Motor neuron (in vitro differentiated cells): ENCODE results near the gene CD8B2. TPM values are rescaled to one million over a fixed set of nuclear protein-coding genes. Genes with fewer than 3 reads are reported as not detected.
"Not testable (repeated sequence)": the region's sequence is repeated elsewhere in the genome, so short reads cannot be mapped to it uniquely, and the experiment has no call there.

Experiments
- ATAC-seq, 8 experiments: fragments of 200-7000 bp; cut with Tn5 transposase; replicated peaks in 6 of 8; 2 replicates each; pipeline ENCODE4 v1.8.0; 2021; ENCODE audit warnings: mild to moderate bottlenecking in 8 of 8, moderate library complexity in 8 of 8
- H3K27ac ChIP-seq, 2 donors: fragments of 250-450 bp; sonication (Bioruptor Pico); 2 replicates each; pipeline ENCODE4 v1.9.0; 2021; ENCODE audit warnings: antibody characterized with exemption in 2 of 2, mild to moderate bottlenecking in 2 of 2, moderate library complexity in 1 of 2
- H3K4me1 ChIP-seq, 2 donors: fragments of 250-450 bp; sonication (Bioruptor Pico); replicated peaks in 1 of 2; 2 replicates each; pipeline ENCODE4 v1.6.1; 2021; ENCODE audit warnings: antibody characterized with exemption in 2 of 2, mild to moderate bottlenecking in 2 of 2, moderate library complexity in 1 of 2
- H3K4me3 ChIP-seq, 5 donors: fragments of 250-450 bp; sonication (Bioruptor Pico); 2 replicates each; pipeline ENCODE4 v1.9.0; 2021; ENCODE audit warnings: antibody characterized with exemption in 5 of 5, mild to moderate bottlenecking in 5 of 5, moderate library complexity in 4 of 5
- WGBS, 10 experiments: fragments of 450-650 bp; shearing (Covaris generic); methylation state at CpG; one replicate each; pipeline ENCODE4 v1.0.0; 2022; 5-methylcytosine and 5-hydroxymethylcytosine counted together
- in situ Hi-C, 9 experiments: fragments of 400-800 bp; cut with MboI; loops; one replicate each; pipeline ENCODE4 v1.15.0; 2021; ENCODE audit warnings: low sequenced_read_pairs in 9 of 9, low pct_unique_long_range_greater_than_20kb in 2 of 9; ENCODE audit not compliant: unreplicated experiment in 9 of 9
- total RNA-seq, 8 experiments: library from RNA; unstranded; fragments of 300-600 nt; gene quantifications; 2 replicates each; pipeline versions ENCODE4 v1.2.3 to v1.2.4, GENCODE V29; 2022

CD8B2 gene
- total RNA-seq, 8 experiments from 2014 or later, result 0.05 to 0.43 (median 0.13) TPM; not detected in 3

GRCh38 chr2:106502351-106502750 is 15.2 kb downstream of the CD8B2 start:
- H3K27ac ChIP-seq, ATAC-seq, H3K4me1 ChIP-seq, H3K4me3 ChIP-seq, in situ Hi-C loops: not testable (repeated sequence)
- no CpG with 5 or more reads among the region's 8 CpGs for WGBS, 10 experiments

DNA sequence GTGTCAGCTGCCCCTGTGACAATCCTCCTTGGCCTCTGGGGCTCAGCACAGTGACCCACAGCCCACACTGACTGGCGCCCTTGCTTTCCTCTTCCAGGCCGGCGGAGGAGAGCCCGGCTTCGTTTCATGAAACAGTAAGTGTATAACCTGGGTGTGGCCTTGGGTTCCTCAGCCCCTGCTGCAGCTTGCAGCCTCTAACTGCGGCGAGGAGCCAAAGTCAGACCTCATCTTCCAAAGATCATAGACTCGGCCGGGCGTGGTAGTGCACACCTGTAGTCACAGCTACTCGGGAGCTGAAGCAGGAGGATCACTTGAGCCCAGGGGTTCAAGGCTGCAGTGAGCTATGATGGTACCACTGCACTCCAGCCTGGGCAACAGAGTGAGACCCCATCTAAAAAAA is 17.0 kb downstream of the CD8B2 start:
- H3K27ac ChIP-seq, in situ Hi-C loops: not testable (repeated sequence)
- 50% methylated on average over 1 of the region's 11 CpGs; no CpG with 5 or more reads in 9 of the 10 experiments for WGBS, 10 experiments

DNA sequence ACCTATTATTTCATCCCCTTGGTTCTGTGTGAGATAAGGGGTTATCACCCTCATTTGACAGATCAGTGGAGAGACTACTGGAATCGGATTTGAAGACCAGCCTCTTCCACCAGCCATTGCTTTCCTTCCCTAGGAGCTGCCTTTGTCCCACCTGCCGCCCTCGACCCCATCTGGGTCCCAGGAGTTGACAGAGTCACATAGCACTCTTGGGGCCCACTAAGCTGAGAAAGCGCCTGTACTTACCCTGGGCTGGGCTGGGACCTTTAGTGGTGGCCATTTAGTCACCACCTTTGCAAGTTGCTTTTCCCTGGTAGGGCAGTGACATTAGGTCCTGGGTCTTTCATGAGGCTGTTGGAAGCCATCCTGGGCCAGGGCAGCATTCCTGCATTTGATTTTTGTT is 17.6 kb downstream of the CD8B2 start:
- H3K4me3 ChIP-seq, in situ Hi-C loops, ATAC-seq, H3K4me1 ChIP-seq, H3K27ac ChIP-seq: not testable (repeated sequence)
- 40 to 100% methylated on average over 1 of the region's 4 CpGs; no CpG with 5 or more reads in 8 of the 10 experiments for WGBS, 10 experiments

More for the DNA sequence above, 17.0 kb downstream of the CD8B2 start:
- not testable (repeated sequence) for ATAC-seq, H3K4me1 ChIP-seq, H3K4me3 ChIP-seq

GRCh38 chr2:106506002-106506687 is 19.0 kb downstream of the CD8B2 start:
- H3K27ac ChIP-seq, H3K4me1 ChIP-seq, in situ Hi-C loops, H3K4me3 ChIP-seq, ATAC-seq: not testable (repeated sequence)
- no CpG with 5 or more reads among the region's 9 CpGs for WGBS, 10 experiments

- in situ Hi-C loops, ATAC-seq, H3K27ac ChIP-seq, H3K4me1 ChIP-seq, H3K4me3 ChIP-seq: not testable (repeated sequence)
- WGBS, 10 experiments, result 80% methylated on average over 4 of the region's 11 CpGs; no CpG with 5 or more reads in 8 of the 10 experiments
Measured at GRCh38 chr2:106508660-106509373, 21.7 kb downstream of the CD8B2 start.

DNA sequence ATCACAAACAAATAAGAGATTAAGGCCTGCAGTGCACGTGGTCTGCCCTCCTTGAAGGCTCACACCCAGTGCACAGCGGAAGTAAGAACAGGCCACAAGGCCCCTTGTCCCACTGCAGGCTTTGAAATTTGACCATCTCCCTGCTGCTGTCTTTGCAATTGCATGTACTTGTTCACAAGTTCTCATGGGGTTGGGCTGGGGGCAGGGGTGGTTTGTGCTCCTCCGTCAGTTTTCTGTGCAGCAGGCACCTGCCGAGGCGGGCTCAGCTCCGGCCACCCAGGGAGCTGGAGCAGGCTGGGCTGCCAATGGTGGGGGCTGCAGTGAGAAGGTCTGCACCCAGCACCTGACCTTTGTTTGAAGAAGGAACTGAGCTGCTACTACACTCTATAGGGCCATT is 22.2 kb downstream of the CD8B2 start:
- in situ Hi-C loops, H3K4me1 ChIP-seq, ATAC-seq, H3K4me3 ChIP-seq, H3K27ac ChIP-seq: not testable (repeated sequence)
- WGBS, 10 experiments, result no CpG with 5 or more reads among the region's 6 CpGs

- H3K27ac ChIP-seq, H3K4me1 ChIP-seq, H3K4me3 ChIP-seq, in situ Hi-C loops, ATAC-seq: not testable (repeated sequence)
- 0 to 85% (median 59%) methylated on average over 1 to 3 of the region's 4 CpGs; no CpG with 5 or more reads in 2 of the 10 experiments for WGBS, 10 experiments
Measured at GRCh38 chr2:106510791-106511190, 23.6 kb downstream of the CD8B2 start.

DNA sequence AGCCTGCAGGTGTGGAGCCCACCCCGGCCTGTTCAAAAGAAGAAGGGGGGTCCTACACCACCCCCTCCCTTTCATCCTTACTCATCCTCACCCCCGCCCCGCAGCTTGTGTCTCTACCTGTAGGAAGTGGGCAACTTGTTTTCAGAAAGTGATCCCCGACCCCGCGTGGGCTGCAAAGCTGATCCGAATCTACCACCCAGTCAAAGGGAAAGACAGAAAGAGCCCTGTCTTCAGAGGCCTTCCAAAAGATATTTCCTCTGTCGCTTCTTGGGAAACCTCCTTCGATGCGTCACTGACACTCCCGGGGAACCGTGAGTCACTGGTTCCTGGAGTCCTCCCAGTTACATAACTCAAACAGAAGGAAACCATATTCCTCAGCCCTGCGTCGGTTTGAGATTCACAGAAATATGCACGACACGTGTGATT is 24.3 kb downstream of the CD8B2 start:
- H3K4me1 ChIP-seq, H3K4me3 ChIP-seq, H3K27ac ChIP-seq, in situ Hi-C loops: not testable (repeated sequence)
- ATAC-seq, result peak in 5 of 8 experiments; percentile 30 to 85 (median 82)
- WGBS, 10 experiments, result no CpG with 5 or more reads among the region's 16 CpGs

DNA sequence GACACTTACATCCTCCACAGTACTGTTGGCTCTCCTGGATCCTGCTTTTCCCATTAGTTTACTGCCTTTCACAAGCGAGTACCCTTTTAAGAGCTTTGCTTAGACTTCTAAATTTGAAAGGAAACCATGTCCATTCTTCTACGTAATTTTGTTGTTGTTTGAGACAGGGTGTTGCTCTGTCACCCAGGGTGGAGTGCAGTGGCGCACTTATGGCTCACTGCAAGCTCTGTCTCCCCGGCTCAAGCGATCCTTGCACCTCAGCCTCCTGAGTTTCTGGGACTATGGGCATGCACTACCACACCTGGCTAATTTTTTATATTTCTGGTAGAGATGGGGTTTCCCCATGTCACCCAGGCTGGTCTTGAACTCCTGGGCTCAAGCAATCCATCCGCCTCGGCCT is 24.8 kb downstream of the CD8B2 start:
- H3K4me1 ChIP-seq, H3K4me3 ChIP-seq, in situ Hi-C loops, H3K27ac ChIP-seq: not testable (repeated sequence)
- ATAC-seq, result peak in 3 of 8 experiments; percentile 6 to 63 (median 60)
- WGBS, 10 experiments, result 0 to 73% methylated on average over 2 to 3 of the region's 7 CpGs; no CpG with 5 or more reads in 8 of the 10 experiments

GRCh38 chr2:106513391-106513790 is 26.2 kb downstream of the CD8B2 start:
- H3K4me3 ChIP-seq, in situ Hi-C loops, H3K4me1 ChIP-seq, ATAC-seq, H3K27ac ChIP-seq: not testable (repeated sequence)
- no CpG with 5 or more reads among the region's 5 CpGs for WGBS, 10 experiments

DNA sequence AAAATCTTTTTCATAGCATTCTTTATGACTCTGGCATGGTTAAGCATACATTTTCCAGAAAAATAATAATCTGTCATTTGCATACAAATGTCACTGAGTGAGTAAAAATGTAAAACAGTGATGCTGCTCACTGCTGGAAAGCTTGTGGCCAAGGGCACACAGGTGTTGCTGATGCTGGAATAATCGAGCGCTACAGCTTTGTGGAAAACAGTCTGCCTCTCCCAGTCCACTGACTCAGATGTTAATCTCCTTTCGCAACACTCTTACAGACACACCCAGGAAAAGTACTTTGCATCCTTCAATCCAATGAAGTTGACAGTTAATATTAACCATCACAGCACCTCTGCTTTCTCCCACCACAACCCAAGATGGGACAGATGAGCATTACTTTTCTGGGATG is 27.7 kb downstream of the CD8B2 start:
- H3K4me1 ChIP-seq, H3K27ac ChIP-seq, H3K4me3 ChIP-seq, in situ Hi-C loops: not testable (repeated sequence)
- WGBS, 10 experiments, result 0 to 100% (median 60%) methylated on average over 1 of the region's 3 CpGs; no CpG with 5 or more reads in 6 of the 10 experiments
- peak in 4 of 8 experiments; percentile 59 to 85 (median 64) for ATAC-seq

DNA sequence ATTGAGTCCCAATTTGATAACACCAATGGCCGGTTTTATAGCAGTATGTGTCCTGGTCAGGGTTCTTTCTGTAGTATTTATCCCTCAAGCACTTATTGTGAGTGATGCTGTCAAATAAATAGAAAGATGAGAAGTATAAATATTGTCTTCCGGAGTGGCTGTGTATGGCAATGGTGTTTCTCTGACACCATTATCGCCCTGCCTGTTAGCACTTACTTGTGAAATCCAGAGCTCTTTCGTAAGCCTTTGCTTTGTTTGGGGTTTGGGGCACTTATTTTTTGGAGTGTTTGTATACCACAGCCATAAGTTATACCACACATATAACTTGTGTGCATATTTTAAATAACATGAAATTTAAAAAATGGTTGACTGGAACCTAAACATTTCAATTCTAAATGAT is 29.3 kb downstream of the CD8B2 start:
- no peak for ATAC-seq
- H3K27ac ChIP-seq, result no peak overlapping the region
- in situ Hi-C loops, result no loop called here
- no peak overlapping the region for H3K4me3 ChIP-seq
- no peaks in the 10 kb centered on the region for H3K4me1 ChIP-seq
- WGBS, 10 experiments, result 70 to 97% (median 92%) methylated on average over 2 to 4 of the region's 4 CpGs

GRCh38 chr2:106516864-106517263 is 29.7 kb downstream of the CD8B2 start:
- 0 to 90% (median 77%) methylated on average over 1 of the region's 1 CpG; no CpG with 5 or more reads in 2 of the 10 experiments for WGBS, 10 experiments
- in situ Hi-C loops, result no loop called here

More at GRCh38 chr2:106516864-106517263, 29.7 kb downstream of the CD8B2 start:
- Histone ChIP-seq H3K4me3 (no peak overlapping the region), H3K27ac (no peak overlapping the region), H3K4me1 (no peaks in the 10 kb centered on the region)
- ATAC-seq, result no peak
